ENCODE measurements around the gene CLINT1. TPM values are rescaled to one million over a fixed set of nuclear protein-coding genes. Genes with fewer than 3 reads are reported as not detected.
A peak's percentile ranks its signal among the peaks of the same experiment; 100 is the strongest.

The CLINT1 gene
- total RNA-seq, 1 experiment from 2014 or later: 214 TPM

- peak overlapping the region; percentile 56 for H3K27ac Mint-ChIP-seq (ENCODE audit: unreplicated experiment)
- peaks cover 27% of the 10 kb centered on the region for H3K4me1 Mint-ChIP-seq (ENCODE audit: low read depth, unreplicated experiment)
- DNase-seq: no peak
- BruUV-seq (replicated peaks): no TSS peak
- no peaks in the 10 kb centered on the region for H3K36me3 Mint-ChIP-seq (ENCODE audit: insufficient read depth, unreplicated experiment)
- CTCF ChIA-PET: no interaction called here
- intact Hi-C loops (cut with micrococcal nuclease; ENCODE audit: unreplicated experiment): no loop called here
- H3K4me3 Mint-ChIP-seq (ENCODE audit: low read depth, unreplicated experiment): no peak overlapping the region
- TF ChIP-seq, protein P1, sequence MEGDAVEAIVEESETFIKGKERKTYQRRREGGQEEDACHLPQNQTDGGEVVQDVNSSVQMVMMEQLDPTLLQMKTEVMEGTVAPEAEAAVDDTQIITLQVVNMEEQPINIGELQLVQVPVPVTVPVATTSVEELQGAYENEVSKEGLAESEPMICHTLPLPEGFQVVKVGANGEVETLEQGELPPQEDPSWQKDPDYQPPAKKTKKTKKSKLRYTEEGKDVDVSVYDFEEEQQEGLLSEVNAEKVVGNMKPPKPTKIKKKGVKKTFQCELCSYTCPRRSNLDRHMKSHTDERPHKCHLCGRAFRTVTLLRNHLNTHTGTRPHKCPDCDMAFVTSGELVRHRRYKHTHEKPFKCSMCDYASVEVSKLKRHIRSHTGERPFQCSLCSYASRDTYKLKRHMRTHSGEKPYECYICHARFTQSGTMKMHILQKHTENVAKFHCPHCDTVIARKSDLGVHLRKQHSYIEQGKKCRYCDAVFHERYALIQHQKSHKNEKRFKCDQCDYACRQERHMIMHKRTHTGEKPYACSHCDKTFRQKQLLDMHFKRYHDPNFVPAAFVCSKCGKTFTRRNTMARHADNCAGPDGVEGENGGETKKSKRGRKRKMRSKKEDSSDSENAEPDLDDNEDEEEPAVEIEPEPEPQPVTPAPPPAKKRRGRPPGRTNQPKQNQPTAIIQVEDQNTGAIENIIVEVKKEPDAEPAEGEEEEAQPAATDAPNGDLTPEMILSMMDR (IDR thresholded peaks at IDR 0.05; ENCODE audit: unreplicated experiment): no peak
- no peaks in the 10 kb centered on the region for H3K27me3 Mint-ChIP-seq (ENCODE audit: unreplicated experiment)
- H3K9me3 Mint-ChIP-seq (ENCODE audit: low read depth, unreplicated experiment): no peaks in the 10 kb centered on the region
Measured at GRCh38 chr5:157827423-157827822, 31.5 kb downstream of the CLINT1 start.

- H3K36me3 Mint-ChIP-seq (ENCODE audit: insufficient read depth, unreplicated experiment): peaks cover 5% of the 10 kb centered on the region
- CTCF ChIA-PET: interaction anchor here (0.6 kb wide), 1 partner anchor 34 kb away, joined by 5 read pairs; no protein-coding TSS in a partner anchor
- no peak for DNase-seq
- no TSS peak for BruUV-seq (replicated peaks)
- H3K4me3 Mint-ChIP-seq (ENCODE audit: low read depth, unreplicated experiment): no peak overlapping the region
- H3K27me3 Mint-ChIP-seq (ENCODE audit: unreplicated experiment): no peaks in the 10 kb centered on the region
- peaks cover 50% of the 10 kb centered on the region for H3K4me1 Mint-ChIP-seq (ENCODE audit: low read depth, unreplicated experiment)
- TF ChIP-seq, protein P1 (IDR thresholded peaks at IDR 0.05; ENCODE audit: unreplicated experiment): no peak
- intact Hi-C loops (cut with micrococcal nuclease; ENCODE audit: unreplicated experiment): loop anchor here (2.0 kb wide), 2 partner anchors 21 to 31 kb away; no protein-coding TSS in a partner anchor
- no peak overlapping the region for H3K27ac Mint-ChIP-seq (ENCODE audit: unreplicated experiment)
- no peaks in the 10 kb centered on the region for H3K9me3 Mint-ChIP-seq (ENCODE audit: low read depth, unreplicated experiment)
Measured at GRCh38 chr5:157823655-157824054, 35.3 kb downstream of the CLINT1 start.

GRCh38 chr5:157821822-157822622, 36.9 kb downstream of the CLINT1 start:
- peaks cover 11% of the 10 kb centered on the region for H3K36me3 Mint-ChIP-seq (ENCODE audit: insufficient read depth, unreplicated experiment)
- no peaks in the 10 kb centered on the region for H3K9me3 Mint-ChIP-seq (ENCODE audit: low read depth, unreplicated experiment)
- CTCF ChIA-PET: interaction anchor here (0.7 kb wide), 1 partner anchor 178 kb away, joined by 3 read pairs; no protein-coding TSS in a partner anchor
- no peak for DNase-seq
- no peaks in the 10 kb centered on the region for H3K27me3 Mint-ChIP-seq (ENCODE audit: unreplicated experiment)
- TF ChIP-seq, protein P1 (IDR thresholded peaks at IDR 0.05; ENCODE audit: unreplicated experiment): no peak
- no peak overlapping the region for H3K27ac Mint-ChIP-seq (ENCODE audit: unreplicated experiment)
- intact Hi-C loops (cut with micrococcal nuclease; ENCODE audit: unreplicated experiment): loop anchor here (2.0 kb wide), 3 partner anchors 23 to 67 kb away; no protein-coding TSS in a partner anchor
- H3K4me1 Mint-ChIP-seq (ENCODE audit: low read depth, unreplicated experiment): peaks cover 35% of the 10 kb centered on the region
- BruUV-seq (replicated peaks): no TSS peak
- H3K4me3 Mint-ChIP-seq (ENCODE audit: low read depth, unreplicated experiment): peak overlapping the region; percentile 12

DNA sequence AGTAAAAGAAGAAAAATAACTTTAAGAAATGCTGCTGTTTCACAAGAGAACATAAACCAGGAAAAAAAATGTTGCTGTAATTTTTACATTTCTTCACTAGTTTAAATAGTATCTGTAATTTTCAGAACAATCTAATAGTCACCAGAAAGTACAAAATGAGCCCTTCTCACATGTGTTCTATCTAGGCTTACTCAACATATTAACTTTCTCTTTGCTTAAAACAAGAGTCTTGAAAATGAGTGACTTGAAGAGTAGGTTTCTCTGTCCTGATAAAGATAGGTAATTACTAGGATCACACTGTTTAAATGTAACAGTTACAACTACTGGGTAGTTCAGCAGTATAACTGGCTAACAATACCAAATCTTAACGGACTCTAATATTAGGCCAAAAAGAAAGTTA, 37.5 kb downstream of the CLINT1 start:
- Mint-ChIP-seq H3K9me3 (ENCODE audit: low read depth, unreplicated experiment) (no peaks in the 10 kb centered on the region), H3K4me1 (ENCODE audit: low read depth, unreplicated experiment) (peaks cover 35% of the 10 kb centered on the region), H3K4me3 (ENCODE audit: low read depth, unreplicated experiment) (peak overlapping the region; percentile 12), H3K27me3 (ENCODE audit: unreplicated experiment) (no peaks in the 10 kb centered on the region), H3K27ac (ENCODE audit: unreplicated experiment) (no peak overlapping the region), H3K36me3 (ENCODE audit: insufficient read depth, unreplicated experiment) (peaks cover 15% of the 10 kb centered on the region)
- no TSS peak for BruUV-seq (replicated peaks)
- DNase-seq: no peak
- TF ChIP-seq, protein P1 (IDR thresholded peaks at IDR 0.05; ENCODE audit: unreplicated experiment): no peak
- CTCF ChIA-PET: no interaction called here
- intact Hi-C loops (cut with micrococcal nuclease; ENCODE audit: unreplicated experiment): loop anchor here (2.0 kb wide), 1 partner anchor 67 kb away; no protein-coding TSS in a partner anchor
